HG03066 (cell line): ENCODE results near the gene VCX2.
"Not testable (repeated sequence)": the region's sequence is repeated elsewhere in the genome, so short reads cannot be mapped to it uniquely, and the experiment has no call there.

Experiments
- ATAC-seq: cut with Tn5 transposase; IDR thresholded peaks from one replicate; pipeline ENCODE4 v1.9.1; 2021; ENCODE audit warnings: low read depth; ENCODE audit not compliant: unreplicated experiment

Gene VCX2

DNA sequence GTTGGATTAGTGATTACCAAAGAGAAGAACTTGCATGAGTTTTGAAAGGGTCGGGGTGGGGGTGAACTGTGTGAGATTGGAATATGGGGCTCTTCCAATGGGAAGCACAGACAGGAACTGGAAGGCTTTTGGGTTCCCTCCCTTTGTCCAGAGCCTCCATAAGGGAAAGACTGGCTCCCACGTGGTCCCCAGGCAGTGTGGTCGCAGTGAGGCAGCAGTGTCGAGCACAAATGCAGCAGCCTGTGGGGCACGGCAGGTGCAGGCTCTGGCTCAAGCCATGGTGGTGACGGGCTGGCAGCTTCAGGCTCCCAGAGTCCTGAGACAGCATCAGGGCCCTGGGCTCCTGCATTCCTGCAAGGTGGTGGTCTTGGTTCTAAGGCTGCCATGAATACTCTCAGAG, 45.5 kb downstream of the VCX2 start:
- ATAC-seq = no peak

DNA sequence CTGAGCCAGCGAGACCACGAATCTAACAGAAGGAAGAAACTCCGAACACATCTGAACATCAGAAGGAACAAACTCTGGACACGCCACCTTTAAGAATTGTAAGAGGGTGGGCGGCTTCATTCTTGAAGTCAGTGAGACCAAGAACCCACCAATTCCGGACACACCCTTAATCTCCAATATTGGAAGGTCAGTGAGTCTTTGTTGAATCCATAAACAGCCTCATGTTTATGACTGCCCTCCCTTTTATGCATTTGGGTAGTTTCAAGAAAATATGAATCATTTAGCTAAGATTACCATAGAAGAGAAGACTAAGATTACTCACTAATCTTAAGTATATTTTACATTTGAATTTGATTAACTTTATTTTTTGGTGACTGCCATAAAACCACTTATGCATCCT, 48.5 kb downstream of the VCX2 start:
- ATAC-seq = no peak

DNA sequence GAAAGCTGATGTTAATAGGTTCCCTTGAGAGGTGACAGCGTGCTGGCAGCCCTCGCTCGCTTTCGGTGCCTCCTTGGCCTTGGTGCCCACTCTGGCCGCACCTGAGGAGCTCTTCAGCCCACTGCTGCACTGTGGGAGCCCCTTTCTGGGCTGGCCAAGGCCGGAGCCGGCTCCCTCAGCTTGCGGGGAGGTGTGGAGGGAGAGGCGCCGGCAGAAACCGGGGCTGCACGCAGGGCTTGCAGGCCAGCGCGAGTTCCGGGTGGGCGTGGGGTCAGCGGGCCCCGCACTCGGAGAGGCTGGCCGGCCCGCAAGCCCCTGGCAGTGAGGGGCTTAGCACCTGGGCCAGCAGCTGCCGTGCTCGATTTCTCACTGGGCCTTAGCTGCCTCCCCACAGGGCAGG, 49.7 kb downstream of the VCX2 start:
- ATAC-seq = not testable (repeated sequence)
